Hematopoietic multipotent progenitor cell treated with erythropoietin and hydrocortisone succinate and interleukin-3 and kit ligand, for 4 days (in vitro differentiated cells): Measurements from ENCODE around the gene CLDN16.
A peak's percentile ranks its signal among the peaks of the same experiment; 100 is the strongest.

Experiments
- DNase-seq: peaks from one replicate; pipeline ENCODE4 v3.0.0-alpha.2; 2015

Gene CLDN16

DNA sequence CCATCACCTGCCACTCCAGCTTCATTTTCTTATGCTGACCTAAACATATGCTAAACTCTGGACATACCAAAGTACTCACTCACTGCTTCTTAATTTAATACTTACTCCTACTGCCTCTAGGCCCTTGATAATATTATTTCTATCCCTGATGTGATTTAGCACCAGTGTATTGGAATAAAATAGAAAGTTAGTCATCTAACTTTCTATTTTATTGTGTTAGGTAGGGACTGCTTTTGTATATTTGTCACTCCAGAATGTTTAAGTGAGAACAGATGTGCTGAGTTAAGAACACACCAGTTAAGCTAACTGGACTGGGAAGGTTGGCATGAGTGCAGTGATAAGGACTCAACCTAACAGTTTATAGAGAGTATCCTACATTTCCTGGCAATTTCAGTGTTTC is 6.5 kb upstream of the CLDN16 start:
- DNase-seq = no peak

DNA sequence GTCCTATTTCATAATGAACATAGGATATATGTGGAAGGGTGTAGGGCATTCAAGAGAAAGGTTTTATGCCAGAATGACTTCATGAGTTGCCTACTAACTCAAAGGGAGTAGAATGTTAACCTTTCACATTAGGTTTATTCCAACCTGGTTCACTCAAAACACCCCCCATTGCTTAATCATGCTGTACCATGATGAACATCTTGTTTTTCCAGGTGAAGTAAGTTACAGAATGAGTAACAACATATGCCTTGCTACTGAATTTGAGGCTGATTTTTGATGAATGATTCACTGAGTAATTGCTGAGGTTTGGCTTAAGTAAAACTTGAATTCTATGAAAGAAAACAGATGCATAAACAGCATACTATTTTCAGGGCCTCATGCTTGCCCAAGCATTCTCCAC is 5.9 kb upstream of the CLDN16 start:
- no peak for DNase-seq

DNA sequence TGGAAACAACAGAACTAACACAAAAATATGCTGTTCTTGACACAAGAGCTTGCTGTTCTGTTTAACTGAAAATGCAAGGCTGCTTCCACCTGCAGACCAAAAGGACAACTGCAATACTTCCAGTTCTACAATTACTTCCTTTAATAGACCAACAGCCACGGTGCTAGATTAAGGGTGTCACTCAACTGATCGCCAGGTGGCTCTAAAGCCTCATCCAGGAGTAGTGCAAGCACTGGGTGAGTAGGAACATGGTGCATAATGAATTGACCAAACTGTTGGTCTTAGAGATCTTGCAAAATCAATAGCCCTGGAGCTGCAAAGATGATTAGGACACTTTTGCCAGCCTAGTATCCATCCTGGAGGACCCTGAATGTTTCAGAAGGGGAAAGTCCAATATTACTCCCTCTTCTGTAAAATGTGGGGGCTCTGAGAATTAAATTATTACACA is 3.6 kb upstream of the CLDN16 start:
- DNase-seq = peak; percentile 79

DNA sequence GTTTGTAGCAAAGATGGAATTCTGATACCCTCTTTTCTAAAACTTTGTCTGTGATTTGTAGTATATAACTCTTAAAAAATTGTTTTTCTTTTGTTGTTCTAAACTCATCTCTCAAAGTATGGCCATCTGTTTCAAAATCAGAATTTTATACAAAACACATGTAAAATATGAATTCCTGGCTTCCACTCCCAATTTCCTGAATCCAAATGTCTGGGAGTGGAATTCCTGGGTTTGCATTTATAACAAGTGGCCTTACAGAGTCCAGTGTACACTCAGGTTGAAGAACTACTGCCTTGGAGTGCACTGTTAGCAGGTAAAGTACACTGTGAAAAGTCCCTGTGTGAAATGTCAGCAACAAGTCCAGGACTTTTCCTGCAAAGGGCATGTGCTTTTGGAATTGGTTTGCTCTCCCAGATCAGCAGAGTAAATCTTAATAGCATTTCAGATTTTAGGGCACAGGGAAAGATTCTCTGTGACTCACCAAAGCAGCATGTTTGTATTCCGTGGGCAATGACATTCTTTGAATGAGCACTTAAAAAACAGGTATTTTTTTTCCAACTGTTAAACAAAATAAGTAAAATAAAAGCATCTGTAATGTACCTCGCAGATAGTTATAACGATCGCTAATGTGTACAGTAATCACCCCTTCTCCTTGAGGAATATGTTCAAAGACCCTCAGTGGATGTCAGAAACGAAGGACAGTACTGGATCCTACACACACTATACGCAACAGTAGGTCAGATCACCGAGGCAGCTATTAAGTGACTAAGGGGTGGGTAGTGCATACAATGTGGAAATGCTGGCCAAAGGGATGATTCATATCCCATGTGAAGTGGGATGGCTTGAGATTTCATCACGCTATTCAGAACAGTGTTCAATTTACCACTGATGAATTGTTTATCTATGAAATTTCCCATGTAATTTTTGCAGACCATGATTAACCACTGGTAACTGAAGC is 2.0 kb upstream of the CLDN16 start:
- no peak for DNase-seq

DNA sequence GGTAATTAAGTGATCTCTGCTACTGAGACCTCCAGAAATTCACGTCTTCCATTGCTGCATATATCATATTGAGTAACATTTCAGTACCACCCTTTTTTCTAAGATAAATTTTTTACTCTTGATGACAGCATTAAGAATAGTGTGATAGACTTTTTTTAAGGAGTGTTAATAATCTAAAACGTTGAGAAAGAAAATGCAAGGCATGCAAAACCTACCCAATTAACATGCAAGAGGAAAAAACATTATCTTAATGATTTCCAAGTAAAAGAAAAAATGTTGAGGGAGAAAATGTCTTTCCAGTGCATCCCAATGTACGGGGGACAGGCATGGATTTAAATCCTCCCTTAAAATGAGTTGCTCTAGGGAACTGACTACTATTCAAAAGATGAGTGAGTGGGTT is 740 bp downstream of the CLDN16 start:
- DNase-seq = no peak

DNA sequence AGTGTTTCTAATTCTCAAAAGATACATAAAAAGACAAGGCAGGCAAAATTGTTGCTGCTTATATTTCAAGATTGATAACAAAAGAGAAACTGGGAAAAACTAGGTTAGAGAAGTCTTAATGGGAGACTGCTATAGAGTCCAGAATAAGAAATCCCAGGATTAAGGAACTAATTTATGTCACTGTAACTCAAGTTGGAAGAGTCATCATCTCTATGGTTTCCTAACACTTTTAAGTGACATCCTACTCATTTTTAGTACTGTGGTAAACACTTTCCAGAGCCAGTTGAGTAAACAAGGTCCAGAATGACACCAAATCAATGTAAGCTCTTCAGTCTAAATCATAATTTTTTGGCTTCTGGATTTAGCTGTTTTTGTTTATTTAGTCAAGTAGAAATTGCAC is 8.0 kb downstream of the CLDN16 start:
- DNase-seq = no peak

DNA sequence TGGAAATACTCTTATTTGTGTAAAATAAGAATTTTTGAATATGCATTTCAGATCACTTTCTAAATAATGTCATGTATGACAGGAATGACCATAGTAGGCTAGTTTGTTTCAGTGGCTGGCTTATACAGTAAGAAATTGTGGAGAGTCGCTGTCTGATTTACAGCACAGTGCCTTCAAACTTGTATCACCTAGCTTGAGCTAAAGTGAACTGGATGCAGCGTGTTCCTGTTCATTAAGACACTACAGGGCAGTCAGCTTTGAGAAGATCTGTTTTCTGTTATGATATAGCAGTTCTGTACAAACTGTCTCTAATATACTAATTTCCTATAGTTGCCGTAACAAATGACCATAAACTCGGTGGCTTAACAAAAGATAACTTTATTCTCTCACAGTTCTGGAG is 9.9 kb downstream of the CLDN16 start:
- DNase-seq = no peak

DNA sequence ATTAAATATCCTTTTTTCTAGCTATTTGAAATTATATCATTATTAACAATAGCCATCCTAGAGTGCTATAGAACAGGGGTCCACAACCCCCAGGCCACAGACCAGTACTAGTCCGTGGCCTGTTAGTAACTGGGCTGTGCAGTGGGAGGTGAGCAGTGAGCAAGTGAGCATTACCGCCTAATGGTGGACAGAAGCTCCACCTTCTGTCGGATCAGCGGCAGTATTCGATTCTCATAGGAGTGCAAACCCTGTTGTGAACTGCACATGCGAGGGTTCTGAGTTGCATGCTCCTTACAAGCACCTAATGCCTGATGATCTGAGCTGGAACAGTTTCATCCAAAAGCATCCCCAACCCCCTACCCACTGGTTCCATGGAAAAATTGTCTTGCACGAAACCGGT is 11.7 kb downstream of the CLDN16 start:
- no peak for DNase-seq

DNA sequence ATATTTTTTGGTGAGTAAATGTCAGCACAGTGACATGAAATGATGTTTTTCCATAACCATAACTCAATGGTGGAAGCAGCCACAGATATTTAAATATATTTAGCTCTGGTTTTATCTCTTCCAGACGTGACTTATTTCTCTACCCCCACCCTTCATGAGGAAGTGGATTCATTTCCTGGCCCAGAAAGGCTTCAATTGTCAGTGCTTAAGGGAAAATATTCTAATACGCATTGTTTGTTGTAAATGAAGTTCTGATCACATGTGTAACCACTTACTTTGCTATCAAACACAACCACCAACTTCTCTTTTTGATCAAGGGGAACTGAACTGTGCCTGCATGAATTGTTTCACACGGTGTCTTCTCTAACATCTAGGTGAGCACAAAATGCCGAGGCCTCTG is 14.0 kb downstream of the CLDN16 start:
- peak; percentile 64 for DNase-seq

DNA sequence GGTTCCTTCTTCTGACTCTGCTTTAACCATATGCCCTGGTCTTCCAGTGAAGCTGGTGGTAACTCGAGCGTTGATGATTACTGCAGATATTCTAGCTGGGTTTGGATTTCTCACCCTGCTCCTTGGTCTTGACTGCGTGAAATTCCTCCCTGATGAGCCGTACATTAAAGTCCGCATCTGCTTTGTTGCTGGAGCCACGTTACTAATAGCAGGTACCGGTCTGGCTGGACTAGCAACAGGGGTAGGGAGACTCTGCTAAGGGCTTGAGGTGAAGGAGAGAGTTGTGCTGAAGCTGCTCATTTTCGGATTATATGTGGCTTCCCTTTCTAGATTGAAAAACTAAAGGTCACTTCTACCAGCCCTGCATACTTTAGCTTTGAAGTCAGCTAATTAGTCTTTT is 16.8 kb downstream of the CLDN16 start:
- no peak for DNase-seq

DNA sequence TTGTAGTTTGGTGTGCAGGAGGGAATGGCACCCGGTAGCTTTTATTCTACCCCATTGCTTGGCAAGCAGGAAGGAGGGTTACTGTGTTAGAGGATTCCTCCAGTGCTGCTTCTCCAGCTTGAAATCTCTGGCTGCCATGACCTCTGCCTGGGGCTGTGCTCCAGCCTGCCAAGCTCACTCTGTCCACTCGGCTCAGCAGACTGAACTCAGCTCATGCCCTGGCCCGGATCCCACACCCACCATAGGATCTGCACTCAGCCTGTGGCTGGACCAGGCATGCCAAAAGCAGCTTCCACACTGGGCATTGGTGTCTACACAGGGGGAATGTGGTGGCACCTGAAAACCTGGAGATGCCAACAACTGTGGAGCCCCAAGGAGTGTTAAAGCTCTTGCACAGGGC is 26.3 kb downstream of the CLDN16 start:
- DNase-seq = no peak

DNA sequence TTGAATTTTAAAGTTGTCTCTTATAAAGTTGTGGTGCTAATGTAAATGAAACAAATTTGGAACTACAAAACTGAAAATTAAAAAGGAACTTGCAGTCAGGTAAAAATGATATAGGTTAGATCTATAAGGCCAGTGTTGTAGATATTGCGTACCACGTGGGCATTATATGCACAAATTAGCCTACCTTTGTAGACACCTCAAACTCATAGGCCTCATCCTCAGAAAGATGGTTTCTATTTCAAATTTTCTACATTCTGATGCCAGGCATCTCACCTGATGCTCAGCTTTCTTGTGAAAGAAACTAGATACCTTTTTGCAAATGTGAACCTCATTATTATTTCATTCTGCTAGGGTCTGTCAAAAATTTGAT is 36.1 kb downstream of the CLDN16 start:
- no peak for DNase-seq

DNA sequence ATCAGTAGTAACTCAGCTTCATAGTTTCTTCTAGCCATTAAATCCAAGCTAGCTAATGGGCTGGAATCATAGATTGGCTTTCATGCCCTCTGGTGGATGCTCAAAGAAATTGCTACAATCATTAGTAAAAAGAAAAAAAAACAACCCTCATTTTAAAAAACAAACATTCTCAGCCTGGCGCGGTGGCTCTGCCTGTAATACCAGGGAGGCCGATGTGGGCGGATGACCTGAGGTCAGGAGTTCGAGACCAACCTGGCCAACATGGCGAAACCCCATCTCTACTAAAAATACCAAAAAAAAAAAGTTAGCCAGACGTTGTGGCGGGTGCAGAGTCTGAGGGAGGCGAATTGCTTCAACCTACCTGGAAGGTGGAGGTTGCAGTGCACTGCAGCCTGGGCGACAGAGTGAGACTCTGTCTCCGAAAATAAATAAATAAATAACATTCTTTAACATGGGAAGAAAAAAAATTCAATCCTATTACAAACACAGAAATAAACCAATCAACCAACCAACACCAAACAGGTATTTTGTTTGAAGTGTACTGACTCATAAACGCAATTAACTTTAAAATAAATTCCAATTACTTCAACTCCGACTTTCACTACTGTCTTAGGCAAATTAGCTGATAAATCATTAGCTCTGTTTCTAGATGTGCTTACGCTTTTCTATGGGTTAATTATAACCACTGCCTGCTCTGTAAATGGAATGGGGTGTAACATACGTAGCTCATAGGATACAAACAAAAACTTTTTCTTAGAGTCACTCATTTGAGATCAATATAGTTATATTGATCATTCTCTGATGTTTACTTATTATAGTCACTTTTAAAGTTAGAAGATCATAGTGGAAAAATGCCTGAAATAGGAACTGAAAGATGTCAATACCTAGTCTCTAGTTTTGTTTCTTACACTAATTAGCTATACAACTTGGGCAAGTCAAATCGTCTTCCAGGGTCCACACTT is 36.8 kb downstream of the CLDN16 start:
- peak; percentile 86 for DNase-seq

DNA sequence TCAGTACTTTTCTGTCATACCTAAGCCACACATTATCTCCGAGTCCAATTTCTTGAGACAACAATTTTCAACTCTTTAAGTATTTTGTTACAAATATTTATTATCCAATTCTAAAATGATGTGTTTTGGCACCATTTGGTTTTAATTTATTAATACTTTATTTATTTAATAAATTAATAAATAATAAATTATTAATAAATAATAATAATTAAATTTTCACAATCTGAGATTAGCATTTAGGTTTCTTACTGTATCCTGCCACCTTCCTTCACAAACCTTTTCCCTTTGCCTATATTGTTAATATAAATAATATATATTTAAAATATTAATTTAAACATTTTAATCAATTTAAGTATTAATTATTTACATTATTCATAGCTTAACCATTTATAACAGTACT is 37.9 kb downstream of the CLDN16 start:
- no peak for DNase-seq

DNA sequence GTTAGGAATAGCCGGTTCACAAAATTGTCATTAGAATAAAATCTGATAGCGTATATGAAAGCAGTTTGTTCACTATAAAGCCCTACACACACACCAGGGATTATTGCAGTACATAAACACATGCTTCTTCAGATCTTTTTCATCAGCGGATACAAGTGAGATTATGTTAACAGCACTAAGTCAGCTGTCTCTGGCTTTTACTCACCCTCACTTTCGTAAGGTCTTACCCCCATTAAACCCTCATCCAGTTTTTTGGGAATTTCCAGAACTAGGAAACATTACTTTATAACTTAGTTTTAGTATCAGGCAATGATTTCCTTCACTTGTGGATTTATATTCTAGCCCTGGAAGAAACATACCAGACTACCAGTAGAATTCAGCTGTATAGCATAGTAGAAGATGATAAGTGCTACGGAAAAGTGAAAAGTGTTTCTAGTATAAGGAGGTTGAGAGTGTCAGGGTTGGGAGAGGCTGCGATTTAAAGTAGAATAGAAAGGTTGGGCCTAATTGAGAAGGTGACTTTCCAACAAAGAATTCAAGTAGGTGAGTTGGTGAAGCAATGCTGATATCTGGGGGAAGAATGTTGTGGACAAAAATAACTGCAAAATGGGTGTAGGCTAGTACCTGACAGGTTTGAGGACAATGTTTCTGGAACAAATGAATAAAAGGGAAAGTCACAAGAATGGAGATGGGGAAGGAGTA is 39.0 kb downstream of the CLDN16 start:
- no peak for DNase-seq

DNA sequence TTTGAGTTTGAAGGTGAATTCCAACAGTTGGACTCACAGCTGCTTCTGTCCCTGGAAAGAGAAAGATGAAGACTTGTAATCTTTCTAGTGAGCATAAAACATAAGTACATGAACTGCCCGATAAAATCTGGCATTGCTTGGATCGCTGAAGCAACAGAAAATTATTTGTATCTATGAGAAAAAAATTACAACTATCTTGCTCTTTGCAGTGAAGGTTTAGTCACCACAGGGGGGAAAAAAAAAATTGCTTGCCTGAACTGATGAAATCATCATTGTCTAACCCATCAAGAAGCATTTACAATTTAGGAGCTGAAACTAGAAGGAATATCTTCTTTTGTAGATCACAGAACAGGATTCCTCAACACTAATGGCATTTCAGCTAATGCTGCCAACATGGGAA is 41.7 kb downstream of the CLDN16 start:
- no peak for DNase-seq

DNA sequence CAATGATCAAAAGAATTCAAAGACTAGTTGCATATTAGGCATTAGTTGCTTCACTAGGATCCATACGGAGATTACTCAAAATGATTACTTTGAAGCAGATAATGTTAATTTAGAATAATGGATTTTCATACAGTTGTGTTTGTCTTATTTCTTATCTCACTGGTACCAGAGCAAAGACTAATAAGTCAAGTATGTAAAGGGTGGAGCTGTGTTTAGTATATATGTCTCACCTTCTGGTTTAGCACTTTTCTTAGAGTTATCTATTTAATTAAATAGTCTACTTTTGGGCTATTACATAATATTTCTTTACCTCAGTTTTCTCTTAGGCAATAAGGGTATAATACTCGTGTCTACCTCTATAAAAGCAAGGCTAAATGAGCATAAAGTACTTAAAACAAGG is 42.9 kb downstream of the CLDN16 start:
- no peak for DNase-seq

DNA sequence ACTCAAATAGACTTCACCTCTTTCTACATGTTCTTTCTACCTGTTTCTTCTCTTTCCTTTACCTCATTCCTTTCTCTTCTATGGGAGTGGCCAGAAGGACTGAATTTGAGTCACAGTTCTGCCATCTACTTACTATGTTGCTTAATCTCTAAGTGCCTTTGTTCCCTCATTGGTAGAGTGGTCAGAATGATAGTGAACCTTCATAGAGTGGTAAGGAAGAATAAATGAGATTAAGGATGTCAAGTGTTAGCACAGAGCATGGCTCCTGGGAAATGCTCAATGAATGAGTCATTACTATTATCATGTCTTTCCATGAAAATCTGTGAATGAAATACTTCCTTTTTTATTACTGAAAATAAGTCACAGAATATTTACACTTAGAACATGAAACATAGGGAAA is 44.3 kb downstream of the CLDN16 start:
- DNase-seq = peak; percentile 14

DNA sequence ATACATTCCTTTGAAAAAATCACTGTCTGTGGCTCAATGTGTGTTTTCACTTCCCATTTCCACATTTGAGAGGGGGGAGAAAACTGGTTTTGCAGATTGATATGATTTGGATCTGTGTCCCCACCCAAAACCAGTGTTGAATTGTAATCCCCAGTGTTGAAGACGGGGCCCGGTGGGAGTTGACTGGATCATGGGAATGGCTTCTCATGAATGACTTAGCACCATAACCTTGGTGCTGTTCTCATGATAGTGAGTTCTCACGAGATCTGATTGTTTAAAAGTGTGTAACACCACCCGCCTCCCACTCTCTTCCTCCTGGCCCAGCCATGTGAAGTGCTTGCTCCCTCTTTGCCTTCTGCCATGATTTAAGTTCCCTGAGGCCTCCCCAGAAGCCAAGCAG is 45.7 kb downstream of the CLDN16 start:
- no peak for DNase-seq

DNA sequence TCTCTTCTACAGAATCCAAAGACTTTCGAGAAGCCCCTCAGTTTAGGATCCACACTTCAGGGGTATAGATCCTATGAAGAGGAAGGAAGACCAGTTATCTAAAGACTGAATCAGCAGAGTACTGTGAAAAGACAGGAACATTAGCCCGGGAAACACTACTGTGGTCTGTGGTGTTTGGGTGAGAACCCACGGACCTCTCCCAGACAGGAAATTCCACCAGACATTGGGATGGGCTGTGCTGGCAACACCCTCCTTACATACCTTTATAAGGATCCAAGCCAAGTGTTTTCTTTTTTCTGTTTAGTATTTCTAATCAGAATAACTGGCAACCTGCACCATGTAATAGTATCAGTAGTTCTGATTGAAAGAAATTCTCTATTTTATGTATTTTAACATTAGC is 47.7 kb downstream of the CLDN16 start:
- DNase-seq = no peak

DNA sequence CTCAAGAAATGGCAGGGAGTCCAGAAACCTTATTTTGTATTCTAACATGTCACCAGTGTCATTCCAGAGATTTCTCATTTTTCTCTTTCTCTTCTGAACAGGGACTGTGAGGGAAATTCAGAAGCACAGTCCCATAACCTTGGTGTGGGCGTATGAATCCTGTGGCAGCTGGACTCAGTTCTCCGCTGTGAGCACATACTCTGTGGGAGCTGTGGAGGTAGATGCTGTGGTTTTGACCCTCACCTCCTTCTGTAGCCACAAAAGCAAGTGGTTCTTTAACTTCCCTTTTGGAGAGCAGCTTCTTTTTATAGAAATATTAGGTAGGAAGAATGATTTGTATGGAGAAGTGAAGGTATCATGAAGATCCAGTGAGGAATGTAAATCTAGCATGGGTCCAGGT is 48.4 kb downstream of the CLDN16 start:
- DNase-seq = peak; percentile 32

DNA sequence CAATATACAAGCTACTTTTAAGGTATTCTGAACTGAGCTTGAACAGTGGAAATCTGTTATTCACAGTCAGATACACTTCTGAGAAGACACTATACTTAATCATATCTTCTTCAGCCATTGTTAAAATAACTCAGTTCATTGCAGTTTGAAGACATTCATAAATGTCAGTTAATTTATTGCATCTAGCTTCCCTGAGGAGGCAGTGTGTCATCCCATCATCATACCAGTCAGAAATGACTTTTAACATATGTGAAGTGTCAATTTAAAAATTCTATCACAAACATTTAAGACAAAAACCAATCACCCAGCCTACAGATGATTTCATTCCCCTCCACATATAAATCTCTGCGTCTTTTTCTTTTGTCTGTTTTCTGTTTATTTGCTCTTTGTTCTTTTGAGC is 54.3 kb downstream of the CLDN16 start:
- DNase-seq = no peak

DNA sequence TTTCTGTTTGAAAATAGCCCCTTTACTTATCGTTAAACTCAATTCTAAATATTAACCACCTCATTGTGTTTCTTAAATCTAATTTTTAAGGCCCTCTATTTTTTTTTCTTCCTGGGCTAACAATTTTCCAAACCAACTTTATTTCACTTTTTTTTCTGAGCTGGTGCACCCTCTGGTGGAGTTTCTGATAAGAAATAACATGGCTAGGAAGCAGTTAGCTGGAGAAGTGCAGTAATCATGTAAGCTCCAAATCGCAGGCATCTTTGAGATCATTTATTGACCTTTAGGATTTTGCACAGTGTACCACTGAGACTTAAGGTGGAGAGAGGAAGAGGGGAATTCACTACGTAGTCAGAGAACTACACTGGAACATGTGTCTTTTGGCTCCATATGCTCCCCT is 55.3 kb downstream of the CLDN16 start:
- DNase-seq = peak; percentile 39
